Measurements from ENCODE around the gene CD40LG. TPM values are rescaled to one million over a fixed set of nuclear protein-coding genes. Genes with fewer than 3 reads are reported as not detected.

CD40LG gene
- total and polyA plus RNA-seq, 4 donors, result 0.20 to 0.74 (median 0.50) TPM

- DNase-seq (no peak), ATAC-seq (ENCODE audit: insufficient read depth, low FRiP score) (no peak)
- peaks cover 3 to 26% (median 4%) of the 10 kb centered on the region in 3 donors for H3K27me3 ChIP-seq (ENCODE audit: control insufficient read depth in 3 of 3, insufficient read depth in 3 of 3, low read length in 2 of 3)
- TF ChIP-seq CTCF (IDR thresholded peaks at IDR 0.05; ENCODE audit: control extremely low read depth, extremely low read depth), result no peak
- H3K9me3 ChIP-seq (ENCODE audit: control insufficient read depth in 4 of 4, insufficient read depth in 3 of 4, low read length in 3 of 4), result no peaks in the 10 kb centered on the region
- no peak overlapping the region for H3K4me3 ChIP-seq
- WGBS, 2 donors, result 79 to 88% methylated on average over 2 of the region's 2 CpGs
- no peaks in the 10 kb centered on the region for H3K36me3 ChIP-seq (ENCODE audit: control insufficient read depth in 4 of 4, insufficient read depth in 4 of 4, low read length in 4 of 4)
- H3K27ac ChIP-seq (ENCODE audit: low read depth in 1 of 2, low read length in 1 of 2), result no peak overlapping the region
- H3K9ac ChIP-seq (ENCODE audit: insufficient read depth in 1 of 2, low read length in 2 of 2), result no peak overlapping the region
- H3K4me1 ChIP-seq (ENCODE audit: control insufficient read depth in 5 of 5, insufficient read depth in 5 of 5, low read length in 5 of 5), result no peaks in the 10 kb centered on the region
Observed at GRCh38 chrX:136625246-136625645, 22.7 kb upstream of the CD40LG start.

- Histone ChIP-seq H3K9ac (ENCODE audit: insufficient read depth in 1 of 2, low read length in 2 of 2) (no peak overlapping the region), H3K27me3 (ENCODE audit: control insufficient read depth in 3 of 3, insufficient read depth in 3 of 3, low read length in 2 of 3) (peaks cover 4 to 26% (median 7%) of the 10 kb centered on the region in 3 donors), H3K4me3 (no peak overlapping the region), H3K27ac (ENCODE audit: low read depth in 1 of 2, low read length in 1 of 2) (no peak overlapping the region), H3K4me1 (ENCODE audit: control insufficient read depth in 5 of 5, insufficient read depth in 5 of 5, low read length in 5 of 5) (no peaks in the 10 kb centered on the region), H3K9me3 (ENCODE audit: control insufficient read depth in 4 of 4, insufficient read depth in 3 of 4, low read length in 3 of 4) (no peaks in the 10 kb centered on the region), H3K36me3 (ENCODE audit: control insufficient read depth in 4 of 4, insufficient read depth in 4 of 4, low read length in 4 of 4) (no peaks in the 10 kb centered on the region)
- ATAC-seq (ENCODE audit: insufficient read depth, low FRiP score) (no peak), DNase-seq (no peak)
- WGBS, 2 donors, result 57 to 86% methylated on average over 2 of the region's 2 CpGs
- no peak for TF ChIP-seq CTCF (IDR thresholded peaks at IDR 0.05; ENCODE audit: control extremely low read depth, extremely low read depth)
Observed at GRCh38 chrX:136626237-136626636, 21.7 kb upstream of the CD40LG start.

GRCh38 chrX:136626891-136627290 is 21.1 kb upstream of the CD40LG start:
- no peaks in the 10 kb centered on the region for H3K36me3 ChIP-seq (ENCODE audit: control insufficient read depth in 4 of 4, insufficient read depth in 4 of 4, low read length in 4 of 4)
- TF ChIP-seq CTCF (IDR thresholded peaks at IDR 0.05; ENCODE audit: control extremely low read depth, extremely low read depth), result no peak
- H3K4me1 ChIP-seq (ENCODE audit: control insufficient read depth in 5 of 5, insufficient read depth in 5 of 5, low read length in 5 of 5), result no peaks in the 10 kb centered on the region
- H3K27me3 ChIP-seq (ENCODE audit: control insufficient read depth in 3 of 3, insufficient read depth in 3 of 3, low read length in 2 of 3), result peaks cover 4 to 24% (median 10%) of the 10 kb centered on the region in 3 donors
- ATAC-seq (ENCODE audit: insufficient read depth, low FRiP score), result no peak
- no peak overlapping the region for H3K27ac ChIP-seq (ENCODE audit: low read depth in 1 of 2, low read length in 1 of 2)
- no peak overlapping the region for H3K4me3 ChIP-seq
- no peaks in the 10 kb centered on the region for H3K9me3 ChIP-seq (ENCODE audit: control insufficient read depth in 4 of 4, insufficient read depth in 3 of 4, low read length in 3 of 4)
- 53 to 73% methylated on average over 1 of the region's 1 CpG for WGBS, 2 donors
- no peak overlapping the region for H3K9ac ChIP-seq (ENCODE audit: insufficient read depth in 1 of 2, low read length in 2 of 2)
- no peak for DNase-seq

GRCh38 chrX:136627409-136627808 is 20.5 kb upstream of the CD40LG start:
- Histone ChIP-seq H3K9ac (ENCODE audit: insufficient read depth in 1 of 2, low read length in 2 of 2) (no peak overlapping the region), H3K4me1 (ENCODE audit: control insufficient read depth in 5 of 5, insufficient read depth in 5 of 5, low read length in 5 of 5) (no peaks in the 10 kb centered on the region), H3K4me3 (no peak overlapping the region), H3K36me3 (ENCODE audit: control insufficient read depth in 4 of 4, insufficient read depth in 4 of 4, low read length in 4 of 4) (no peaks in the 10 kb centered on the region), H3K9me3 (ENCODE audit: control insufficient read depth in 4 of 4, insufficient read depth in 3 of 4, low read length in 3 of 4) (no peaks in the 10 kb centered on the region), H3K27ac (ENCODE audit: low read depth in 1 of 2, low read length in 1 of 2) (no peak overlapping the region), H3K27me3 (ENCODE audit: control insufficient read depth in 3 of 3, insufficient read depth in 3 of 3, low read length in 2 of 3) (peaks cover 4 to 26% (median 10%) of the 10 kb centered on the region in 3 donors)
- DNase-seq (no peak), ATAC-seq (ENCODE audit: insufficient read depth, low FRiP score) (no peak)
- no peak for TF ChIP-seq CTCF (IDR thresholded peaks at IDR 0.05; ENCODE audit: control extremely low read depth, extremely low read depth)
- WGBS, 2 donors, result 69 to 98% methylated on average over 4 of the region's 4 CpGs

Data from lung (tissue), 12 donors.